Heart left ventricle (tissue), 16 donors: Measurements from ENCODE around the gene SLC26A8. TPM values are rescaled to one million over a fixed set of nuclear protein-coding genes. Genes with fewer than 3 reads are reported as not detected.
A peak's percentile ranks its signal among the peaks of the same experiment; 100 is the strongest.

ENCODE experiments used
- ATAC-seq, 4 donors: fragments of 200-7000 bp; cut with Tn5 transposase; one replicate each; pipeline ENCODE4 v1.9.1; 2020 to 2022; ENCODE audit warnings: moderate library complexity in 4 of 4, mild to moderate bottlenecking in 3 of 4, moderate number of reproducible peaks in 1 of 4
- DNase-seq, 5 donors: peaks; one replicate each; pipeline ENCODE4 v3.0.0-alpha.2; 2020
- H3K27ac ChIP-seq, 12 donors: fragments of 200-600 bp; sonication (generic) in 4 of 12; one replicate each; pipeline versions ENCODE4 v1.5.0 to v1.8.0; 2016 to 2022; ENCODE audit warnings: mild to moderate bottlenecking in 2 of 12
- H3K27me3 ChIP-seq, 9 donors: fragments of 200-600 bp; sonication (generic) in 2 of 9; one replicate each; pipeline versions ENCODE4 v1.5.1 to v1.8.0; 2016 to 2022; ENCODE audit warnings: mild to moderate bottlenecking in 3 of 9
- H3K36me3 ChIP-seq, 9 donors: fragments of 200-600 bp; sonication (generic) in 2 of 9; one replicate each; pipeline versions ENCODE4 v1.5.0 to v1.8.0; 2018 to 2022; ENCODE audit warnings: mild to moderate bottlenecking in 2 of 9
- H3K4me1 ChIP-seq, 12 donors: fragments of 200-600 bp; sonication (generic) in 4 of 12; one replicate each; pipeline versions ENCODE4 v1.5.0 to v1.8.0; 2016 to 2022; ENCODE audit warnings: mild to moderate bottlenecking in 3 of 12
- H3K4me3 ChIP-seq, 12 donors: fragments of 200-600 bp; sonication (generic) in 4 of 12; one replicate each; pipeline versions ENCODE4 v1.5.0 to v1.8.0; 2017 to 2022; ENCODE audit warnings: mild to moderate bottlenecking in 9 of 12, moderate library complexity in 4 of 12
- H3K9me3 ChIP-seq, 12 donors: fragments of 200-600 bp; sonication (generic) in 4 of 12; one replicate each; pipeline versions ENCODE4 v1.5.0 to v1.8.0; 2016 to 2022; ENCODE audit warnings: mild to moderate bottlenecking in 1 of 12
- CTCF ChIP-seq, 12 donors: fragments of 200-600 bp; sonication (generic) in 4 of 12; IDR thresholded peaks; one replicate each; pipeline versions ENCODE4 v1.5.0 to v1.8.0; 2018 to 2022; ENCODE audit warnings: antibody characterized with exemption in 12 of 12, mild to moderate bottlenecking in 5 of 12
- POLR2A ChIP-seq, 2 donors: fragments of 450-650 bp; IDR thresholded peaks; one replicate each; pipeline ENCODE4 v1.6.1; 2017; ENCODE audit warnings: antibody characterized with exemption in 2 of 2, mild to moderate bottlenecking in 2 of 2, moderate library complexity in 2 of 2
- WGBS, 4 donors: extraction: QIAGEN DNeasy Blood & Tissue Kit in 2 of 4; methylation state at CpG; one replicate each; pipeline versions ENCODE4 v1.1.5 to v1.1.7; 2013 to 2018; 5-methylcytosine and 5-hydroxymethylcytosine counted together
- intact Hi-C, 10 donors: fragments of 100-400 bp; cut with DNase I; formaldehyde crosslinking; loops; one replicate each; pipeline versions ENCODE4 v1.11.1 to v1.14.2; 2022
- polyA plus RNA-seq, 2 donors: library from polyadenylated mRNA; stranded (reverse); fragments of 200-250 nt; gene quantifications; one replicate each; pipeline ENCODE4 v1.2.3, GENCODE V29; 2013
- total RNA-seq, 9 donors: library from RNA; depleted of rRNA in 2 of 9; stranded (reverse); fragments of >200 nt in 2 of 9; fragmentation: NEBNext Ultra II Directional in 3 of 9; extraction: Animal tissue kit (Norgen Biotek cat#: 25700) in 3 of 9; gene quantifications; one replicate each; pipeline versions ENCODE4 v1.1.0 to v1.2.4, GENCODE V29; 2016 to 2023
- donor health status: ischemic (EF 13 %, LVEDD 7.1; RV severe dilation, severe dysfunction).
- donor health status: healthy with polysubstance abuse.
- donor health status: DM: no; HTN: yes; CAD: no.
- donor health status: DM: no; HTN: no; CAD: no.
- donor health status: ischemic (EF 25% LVEDD 6.9; RV normal size, moderate dysfunction).
- donor health status: ischemic (EF 25% LVEDD 5.7; RV mildly dilated, moderate dysfunction).
- donor health status: healthy.
- donor health status: DM: yes; HTN: yes; CAD: no.
- donor health status: ischemic (EF 35%, LVEDD 5.7; RV mildly dilated, moderate dysfunction).
- donor health status: nonischemic (EF 11% LVEDD 7.7; RV severe dilation, severe dysfunction).
- donor health status: DM: yes; HTN: yes; CAD: no.
- donor health status: PGD.
- donor health status: ischemic (EF 29% LVEDD 5.4; RV normal size, mild dysfunction).
- donor health status: nonischemic (EF 23%, LVEDD 6.1; RV moderate dilation, normal function).

The SLC26A8 gene
- total and polyA plus RNA-seq, 11 donors = 0.08 to 0.36 (median 0.29) TPM; not detected in 6

- intact Hi-C loops = loop anchor here in 1 of 10 donors (5.0 kb wide), 1 partner anchor 165 kb away; the partner anchor contains the start of gene BRPF3
- Histone ChIP-seq H3K27ac (peak overlapping the region in 1 of 12 donors; percentile 96), H3K9me3 (no peaks in the 10 kb centered on the region), H3K36me3 (no peaks in the 10 kb centered on the region), H3K4me3 (peak overlapping the region in 1 of 12 donors; percentile 4), H3K27me3 (no peaks in the 10 kb centered on the region), H3K4me1 (peaks cover 11 to 83% (median 52%) of the 10 kb centered on the region in 12 donors)
- WGBS, 4 donors = 74 to 93% (median 79%) methylated on average over 1 of the region's 1 CpG
- TF ChIP-seq POLR2A (IDR thresholded peaks at IDR 0.05) (no peak), CTCF (IDR thresholded peaks at IDR 0.05) (no peak)
- ATAC-seq (no peak), DNase-seq (no peak)
These were observed 7.8 kb upstream of the SLC26A8 start for GRCh38 chr6:36032261-36032660.

- Histone ChIP-seq H3K4me3 (peak overlapping the region; percentile 69 to 100 (median 92)), H3K9me3 (no peaks in the 10 kb centered on the region), H3K4me1 (peaks cover 8 to 60% (median 34%) of the 10 kb centered on the region in 12 donors), H3K36me3 (no peaks in the 10 kb centered on the region), H3K27ac (peak overlapping the region; percentile 28 to 96 (median 92)), H3K27me3 (peaks cover 0 to 6% (median 2%) of the 10 kb centered on the region in 9 donors)
- 22 to 28% (median 26%) methylated on average over 6 of the region's 6 CpGs for WGBS, 4 donors
- ATAC-seq (no peak), DNase-seq (no peak)
- intact Hi-C loops = loop anchor here in 7 of 10 donors (5.0 to 10.0 kb wide), 3 partner anchors 107 to 335 kb away; partner anchors contain the start of genes BRPF3 (in 5 of the 7) and SRPK1 (in 1 of the 7)
- TF ChIP-seq POLR2A (IDR thresholded peaks at IDR 0.05) = no peak
- TF ChIP-seq CTCF (IDR thresholded peaks at IDR 0.05) = no peak
These were observed 5.0 kb upstream of the SLC26A8 start for GRCh38 chr6:36029464-36029863.

GRCh38 chr6:36028877-36029324 is 4.5 kb upstream of the SLC26A8 start:
- DNase-seq (peak; percentile 73 to 78 (median 74)), ATAC-seq (peak in 3 of 4 donors; percentile 57 to 62 (median 61))
- intact Hi-C loops = loop anchor here in 7 of 10 donors (5.0 to 10.0 kb wide), 3 partner anchors 107 to 336 kb away; partner anchors contain the start of genes BRPF3 (in 5 of the 7) and SRPK1 (in 1 of the 7)
- Histone ChIP-seq H3K4me1 (peaks cover 2 to 59% (median 28%) of the 10 kb centered on the region in 12 donors), H3K36me3 (no peaks in the 10 kb centered on the region), H3K27me3 (peaks cover 0 to 12% (median 5%) of the 10 kb centered on the region in 9 donors), H3K4me3 (peak overlapping the region; percentile 69 to 100 (median 92)), H3K27ac (peak overlapping the region; percentile 28 to 96 (median 92)), H3K9me3 (no peaks in the 10 kb centered on the region)
- 0 to 1% (median 0%) methylated on average over 13 of the region's 13 CpGs for WGBS, 4 donors
- peak in 1 of 2 donors; percentile 33 for TF ChIP-seq POLR2A (IDR thresholded peaks at IDR 0.05)
- TF ChIP-seq CTCF (IDR thresholded peaks at IDR 0.05) = no peak

GRCh38 chr6:36028088-36028876 is 3.8 kb upstream of the SLC26A8 start:
- peak overlapping the region; percentile 83 to 96 (median 92) for H3K27ac ChIP-seq
- H3K4me3 ChIP-seq = peak overlapping the region; percentile 69 to 100 (median 92)
- peak; percentile 6 to 52 (median 36) for ATAC-seq
- peaks cover 0 to 53% (median 23%) of the 10 kb centered on the region in 12 donors for H3K4me1 ChIP-seq
- TF ChIP-seq CTCF (IDR thresholded peaks at IDR 0.05) (no peak), POLR2A (IDR thresholded peaks at IDR 0.05) (no peak)
- H3K36me3 ChIP-seq = no peaks in the 10 kb centered on the region
- DNase-seq = peak; percentile 24 to 73 (median 52)
- H3K27me3 ChIP-seq = peaks cover 4 to 15% (median 7%) of the 10 kb centered on the region in 9 donors
- H3K9me3 ChIP-seq = no peaks in the 10 kb centered on the region
- intact Hi-C loops = loop anchor here in 7 of 10 donors (5.0 to 10.0 kb wide), 3 partner anchors 106 to 337 kb away; partner anchors contain the start of genes BRPF3 (in 5 of the 7) and SRPK1 (in 1 of the 7)
- 0% methylated on average over 18 to 44 of the region's 44 CpGs for WGBS, 4 donors
